GM18951 (cell line): ENCODE data around the gene SIPA1.

Experiments used
- POLR2A ChIP-seq: IDR thresholded peaks from 4 replicates; pipeline ENCODE4 v1.6.1; 2011; ENCODE audit warnings: mild to moderate bottlenecking; ENCODE audit not compliant: insufficient read length, insufficient read depth; ENCODE audit errors: extremely low read depth
- in situ Hi-C: fragments of 300-500 bp; cut with MboI; formaldehyde crosslinking; loops from one replicate; pipeline ENCODE4 v1.12.0; 2022; ENCODE audit warnings: low sequenced_read_pairs, mixed read lengths, inconsistent platforms; ENCODE audit not compliant: unreplicated experiment

Gene SIPA1

DNA sequence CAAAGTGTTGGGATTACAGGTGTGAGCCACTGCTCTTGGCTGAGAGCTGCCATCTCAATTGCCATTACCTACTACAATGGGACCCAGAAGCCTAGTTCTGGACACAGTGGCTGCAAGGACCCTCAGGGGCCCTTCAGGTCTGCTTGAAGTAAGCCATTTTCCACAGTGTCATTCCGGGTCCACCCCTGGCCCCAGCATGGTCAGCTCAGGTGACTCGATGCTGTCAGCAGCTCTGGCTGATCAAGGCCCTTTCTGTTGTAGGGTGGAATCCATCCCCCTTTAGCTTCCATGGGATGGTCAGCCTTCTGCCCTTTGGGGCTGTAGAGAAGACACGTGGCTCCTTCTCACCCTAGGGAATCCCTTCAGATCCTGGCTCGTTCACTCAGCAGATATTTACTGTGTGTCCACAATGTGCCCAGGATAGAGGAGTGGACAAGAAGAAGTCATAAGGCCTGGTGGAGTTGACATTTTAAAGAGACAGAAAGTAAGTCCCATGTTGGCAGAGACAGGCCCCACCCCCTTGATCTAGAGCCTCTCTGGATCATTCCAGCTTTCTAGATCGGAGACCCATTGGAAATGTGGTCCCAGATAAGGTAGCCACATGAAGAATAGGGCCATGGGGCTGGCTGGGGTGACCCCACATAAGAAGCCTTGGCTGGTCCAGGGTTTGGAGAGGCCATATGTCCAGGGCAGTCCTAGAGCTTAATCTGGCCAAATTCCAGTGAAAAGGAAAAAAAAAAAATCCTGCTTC lies 59.1 kb downstream of the SIPA1 start:
- in situ Hi-C loops: no loop called here
- no peak for TF ChIP-seq POLR2A

DNA sequence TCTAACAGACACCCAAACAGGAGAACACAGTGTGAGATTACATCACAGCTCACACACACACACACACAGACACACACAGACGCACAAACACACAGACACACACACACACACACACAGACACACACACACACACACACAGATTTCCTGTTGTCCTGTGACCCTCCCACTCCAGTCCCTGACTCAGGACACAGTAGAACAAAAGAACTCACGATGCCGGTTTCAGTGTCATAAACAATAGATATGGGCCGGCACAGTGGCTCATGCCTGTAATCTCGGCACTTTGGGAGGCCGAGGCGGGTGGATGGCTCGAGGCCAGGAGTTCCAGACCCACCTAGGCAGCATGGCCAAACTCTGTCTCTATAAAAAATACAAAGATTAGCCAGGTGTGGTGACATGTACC lies 60.3 kb downstream of the SIPA1 start:
- no peak for TF ChIP-seq POLR2A
- in situ Hi-C loops: no loop called here

DNA sequence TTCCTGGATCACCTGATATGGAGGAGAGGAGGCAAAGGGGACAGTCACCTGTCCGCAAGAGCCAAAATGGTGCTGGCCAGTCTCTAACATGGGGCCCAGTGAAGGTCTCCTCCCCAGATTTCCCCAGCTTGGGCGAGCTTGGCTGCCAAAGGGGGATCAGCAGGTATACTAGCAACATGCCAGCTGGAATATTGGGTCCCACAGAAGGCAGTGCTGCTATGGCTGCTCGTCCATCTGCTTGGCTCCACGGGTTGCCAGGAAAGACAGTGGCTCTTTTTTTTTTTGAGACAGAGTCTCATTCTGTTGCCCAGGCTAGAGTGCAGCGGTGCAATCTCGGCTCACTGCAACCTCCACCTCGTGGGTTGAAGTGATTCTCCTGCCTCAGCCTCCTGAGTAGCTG lies 61.4 kb downstream of the SIPA1 start:
- no peak for TF ChIP-seq POLR2A
- in situ Hi-C loops: no loop called here

DNA sequence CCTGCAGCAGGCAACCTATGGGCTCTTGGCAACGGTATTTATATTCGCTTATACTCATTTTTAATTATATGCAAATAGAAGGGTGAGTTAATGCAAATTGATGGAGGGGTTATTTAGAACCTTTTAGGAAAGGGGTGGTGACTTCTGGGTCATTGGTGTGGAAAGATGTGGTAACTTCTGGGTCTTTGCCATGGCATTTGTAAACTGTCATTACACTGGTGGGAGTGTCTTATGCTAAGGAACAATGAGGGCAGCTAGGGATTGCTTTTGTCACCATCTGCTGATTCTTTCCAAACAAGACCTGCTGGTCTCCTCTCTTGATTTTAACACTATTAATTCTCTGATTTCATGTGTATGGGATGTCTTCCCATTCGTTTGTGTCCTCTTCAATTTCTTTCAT lies 62.5 kb downstream of the SIPA1 start:
- TF ChIP-seq POLR2A: no peak
- in situ Hi-C loops: loop anchor here (25.0 kb wide), 1 partner anchor 287 kb away; no protein-coding TSS in a partner anchor
